ENCODE results near the gene IGF1R.

DNA sequence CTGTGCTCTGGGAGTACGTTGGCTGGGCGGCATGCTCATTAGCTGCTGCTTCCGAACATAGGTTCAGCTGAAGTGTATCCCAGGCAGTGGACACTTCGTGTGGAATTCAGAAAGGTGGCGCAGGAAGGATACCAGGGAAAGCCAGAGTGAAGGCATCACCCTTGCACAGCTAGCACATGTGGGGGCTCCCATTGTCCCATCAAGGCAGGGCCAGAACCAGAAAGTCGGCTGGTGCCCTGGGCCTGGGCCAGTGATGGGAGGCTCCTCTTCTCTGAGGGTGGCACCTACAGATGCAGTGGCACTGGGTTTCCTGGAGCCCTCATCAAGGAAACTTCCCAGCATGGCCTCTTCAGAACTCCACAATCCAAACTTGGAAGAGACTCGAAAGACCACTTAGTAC lies 302.7 kb downstream of the IGF1R start:
- TF ChIP-seq, protein P1, sequence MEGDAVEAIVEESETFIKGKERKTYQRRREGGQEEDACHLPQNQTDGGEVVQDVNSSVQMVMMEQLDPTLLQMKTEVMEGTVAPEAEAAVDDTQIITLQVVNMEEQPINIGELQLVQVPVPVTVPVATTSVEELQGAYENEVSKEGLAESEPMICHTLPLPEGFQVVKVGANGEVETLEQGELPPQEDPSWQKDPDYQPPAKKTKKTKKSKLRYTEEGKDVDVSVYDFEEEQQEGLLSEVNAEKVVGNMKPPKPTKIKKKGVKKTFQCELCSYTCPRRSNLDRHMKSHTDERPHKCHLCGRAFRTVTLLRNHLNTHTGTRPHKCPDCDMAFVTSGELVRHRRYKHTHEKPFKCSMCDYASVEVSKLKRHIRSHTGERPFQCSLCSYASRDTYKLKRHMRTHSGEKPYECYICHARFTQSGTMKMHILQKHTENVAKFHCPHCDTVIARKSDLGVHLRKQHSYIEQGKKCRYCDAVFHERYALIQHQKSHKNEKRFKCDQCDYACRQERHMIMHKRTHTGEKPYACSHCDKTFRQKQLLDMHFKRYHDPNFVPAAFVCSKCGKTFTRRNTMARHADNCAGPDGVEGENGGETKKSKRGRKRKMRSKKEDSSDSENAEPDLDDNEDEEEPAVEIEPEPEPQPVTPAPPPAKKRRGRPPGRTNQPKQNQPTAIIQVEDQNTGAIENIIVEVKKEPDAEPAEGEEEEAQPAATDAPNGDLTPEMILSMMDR (conservative IDR thresholded peaks at IDR 0.05) = no peak
- TF ChIP-seq ZFX (IDR thresholded peaks at IDR 0.05) = no peak
